Measurements from ENCODE around the gene IL13RA2. TPM values are rescaled to one million over a fixed set of nuclear protein-coding genes. Genes with fewer than 3 reads are reported as not detected.

The IL13RA2 gene
- total and polyA plus RNA-seq, 9 of the 15 experiments (the other 6 are each of a cell fraction or from before 2014, with no cell fraction given): 0.06 to 0.18 (median 0.15) TPM; not detected in 6

DNA sequence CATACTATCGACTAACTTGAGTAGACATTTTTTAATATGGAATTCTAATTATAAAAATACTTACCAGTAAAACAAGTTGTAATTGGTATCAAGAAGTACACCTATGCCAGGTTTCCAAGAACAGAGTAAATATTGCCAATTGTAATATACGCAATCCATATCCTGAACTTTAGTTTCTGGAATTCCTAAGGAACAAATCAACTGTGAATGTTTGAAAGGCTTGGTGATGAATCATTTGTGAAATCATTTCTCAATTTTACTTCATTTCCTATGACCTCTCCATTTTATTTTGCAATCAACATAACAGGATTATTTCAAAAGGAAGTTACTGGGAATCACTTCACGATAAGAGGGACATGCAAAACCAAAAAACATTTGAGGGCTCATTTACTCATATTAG, 3.7 kb downstream of the IL13RA2 start:
- Histone ChIP-seq H3K9me3 (replicated peaks; ENCODE audit: control insufficient read depth, insufficient read depth, low read depth, low read length) (no peaks in the 10 kb centered on the region), H2AFZ (ENCODE audit: low read depth, low read length) (no peak overlapping the region), H3K79me2 (ENCODE audit: control insufficient read depth, insufficient read depth, low read length) (no peaks in the 10 kb centered on the region), H3K27me3 (ENCODE audit: control insufficient read depth in 2 of 2, insufficient read depth in 2 of 2, low read length in 2 of 2) (no peaks in the 10 kb centered on the region), H3K4me3 (no peak overlapping the region), H4K20me1 (replicated peaks; ENCODE audit: control insufficient read depth, insufficient read depth, low read length) (no peaks in the 10 kb centered on the region), H3K36me3 (ENCODE audit: control insufficient read depth, insufficient read depth, low read length) (no peaks in the 10 kb centered on the region), H3K4me1 (replicated peaks in 1 of 2; ENCODE audit: control insufficient read depth in 2 of 2, insufficient read depth in 2 of 2, low read length in 2 of 2) (no peaks in the 10 kb centered on the region), H3K9me1 (ENCODE audit: control insufficient read depth, insufficient read depth, low read length) (no peaks in the 10 kb centered on the region), H3K27ac (ENCODE audit: extremely low read depth, low read depth, low read length) (no peak overlapping the region), H3K9ac (ENCODE audit: insufficient read depth in 1 of 2, low read depth in 2 of 2, low read length in 2 of 2) (no peak overlapping the region), H3K4me2 (ENCODE audit: insufficient read depth, low read length) (no peak overlapping the region)
- no TSS peak for BruUV-seq (replicated peaks)
- in situ Hi-C loops (cut with MboI): no loop called here
- ATAC-seq: no peak
- intact Hi-C loops (cut with micrococcal nuclease): no loop called here
- TF ChIP-seq BRCA1 (IDR thresholded peaks at IDR 0.05) (no peak), BRCA1 (CRISPR knock-in tag; IDR thresholded peaks at IDR 0.05) (no peak), FOSL1 (tag; conservative IDR thresholded peaks at IDR 0.05) (no peak), HCFC1 (IDR thresholded peaks at IDR 0.05; ENCODE audit: low read depth, low read length) (no peak), PHTF2 (CRISPR knock-in tag; IDR thresholded peaks at IDR 0.05) (no peak), DMBX1 (CRISPR knock-in tag; IDR thresholded peaks at IDR 0.05; ENCODE audit: borderline replicate concordance) (no peak), PTRF (tag; IDR thresholded peaks at IDR 0.05) (no peak), CXXC5 (CRISPR knock-in tag; IDR thresholded peaks at IDR 0.05) (no peak), RBM15 (IDR thresholded peaks at IDR 0.05; ENCODE audit: insufficient read depth, low read length) (no peak)
- TF ChIP-seq, protein P1, sequence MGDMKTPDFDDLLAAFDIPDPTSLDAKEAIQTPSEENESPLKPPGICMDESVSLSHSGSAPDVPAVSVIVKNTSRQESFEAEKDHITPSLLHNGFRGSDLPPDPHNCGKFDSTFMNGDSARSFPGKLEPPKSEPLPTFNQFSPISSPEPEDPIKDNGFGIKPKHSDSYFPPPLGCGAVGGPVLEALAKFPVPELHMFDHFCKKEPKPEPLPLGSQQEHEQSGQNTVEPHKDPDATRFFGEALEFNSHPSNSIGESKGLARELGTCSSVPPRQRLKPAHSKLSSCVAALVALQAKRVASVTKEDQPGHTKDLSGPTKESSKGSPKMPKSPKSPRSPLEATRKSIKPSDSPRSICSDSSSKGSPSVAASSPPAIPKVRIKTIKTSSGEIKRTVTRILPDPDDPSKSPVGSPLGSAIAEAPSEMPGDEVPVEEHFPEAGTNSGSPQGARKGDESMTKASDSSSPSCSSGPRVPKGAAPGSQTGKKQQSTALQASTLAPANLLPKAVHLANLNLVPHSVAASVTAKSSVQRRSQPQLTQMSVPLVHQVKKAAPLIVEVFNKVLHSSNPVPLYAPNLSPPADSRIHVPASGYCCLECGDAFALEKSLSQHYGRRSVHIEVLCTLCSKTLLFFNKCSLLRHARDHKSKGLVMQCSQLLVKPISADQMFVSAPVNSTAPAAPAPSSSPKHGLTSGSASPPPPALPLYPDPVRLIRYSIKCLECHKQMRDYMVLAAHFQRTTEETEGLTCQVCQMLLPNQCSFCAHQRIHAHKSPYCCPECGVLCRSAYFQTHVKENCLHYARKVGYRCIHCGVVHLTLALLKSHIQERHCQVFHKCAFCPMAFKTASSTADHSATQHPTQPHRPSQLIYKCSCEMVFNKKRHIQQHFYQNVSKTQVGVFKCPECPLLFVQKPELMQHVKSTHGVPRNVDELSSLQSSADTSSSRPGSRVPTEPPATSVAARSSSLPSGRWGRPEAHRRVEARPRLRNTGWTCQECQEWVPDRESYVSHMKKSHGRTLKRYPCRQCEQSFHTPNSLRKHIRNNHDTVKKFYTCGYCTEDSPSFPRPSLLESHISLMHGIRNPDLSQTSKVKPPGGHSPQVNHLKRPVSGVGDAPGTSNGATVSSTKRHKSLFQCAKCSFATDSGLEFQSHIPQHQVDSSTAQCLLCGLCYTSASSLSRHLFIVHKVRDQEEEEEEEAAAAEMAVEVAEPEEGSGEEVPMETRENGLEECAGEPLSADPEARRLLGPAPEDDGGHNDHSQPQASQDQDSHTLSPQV (IDR thresholded peaks at IDR 0.05): no peak
- TF ChIP-seq, protein P2, sequence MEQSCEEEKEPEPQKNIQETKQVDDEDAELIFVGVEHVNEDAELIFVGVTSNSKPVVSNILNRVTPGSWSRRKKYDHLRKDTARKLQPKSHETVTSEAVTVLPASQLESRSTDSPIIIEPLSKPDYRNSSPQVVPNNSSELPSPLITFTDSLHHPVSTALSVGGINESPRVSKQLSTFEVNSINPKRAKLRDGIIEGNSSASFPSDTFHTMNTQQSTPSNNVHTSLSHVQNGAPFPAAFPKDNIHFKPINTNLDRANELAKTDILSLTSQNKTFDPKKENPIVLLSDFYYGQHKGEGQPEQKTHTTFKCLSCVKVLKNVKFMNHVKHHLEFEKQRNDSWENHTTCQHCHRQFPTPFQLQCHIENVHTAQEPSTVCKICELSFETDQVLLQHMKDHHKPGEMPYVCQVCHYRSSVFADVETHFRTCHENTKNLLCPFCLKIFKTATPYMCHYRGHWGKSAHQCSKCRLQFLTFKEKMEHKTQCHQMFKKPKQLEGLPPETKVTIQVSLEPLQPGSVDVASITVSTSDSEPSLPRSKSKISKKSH (CRISPR knock-in tag; IDR thresholded peaks at IDR 0.05): no peak
- TF ChIP-seq, protein P3, sequence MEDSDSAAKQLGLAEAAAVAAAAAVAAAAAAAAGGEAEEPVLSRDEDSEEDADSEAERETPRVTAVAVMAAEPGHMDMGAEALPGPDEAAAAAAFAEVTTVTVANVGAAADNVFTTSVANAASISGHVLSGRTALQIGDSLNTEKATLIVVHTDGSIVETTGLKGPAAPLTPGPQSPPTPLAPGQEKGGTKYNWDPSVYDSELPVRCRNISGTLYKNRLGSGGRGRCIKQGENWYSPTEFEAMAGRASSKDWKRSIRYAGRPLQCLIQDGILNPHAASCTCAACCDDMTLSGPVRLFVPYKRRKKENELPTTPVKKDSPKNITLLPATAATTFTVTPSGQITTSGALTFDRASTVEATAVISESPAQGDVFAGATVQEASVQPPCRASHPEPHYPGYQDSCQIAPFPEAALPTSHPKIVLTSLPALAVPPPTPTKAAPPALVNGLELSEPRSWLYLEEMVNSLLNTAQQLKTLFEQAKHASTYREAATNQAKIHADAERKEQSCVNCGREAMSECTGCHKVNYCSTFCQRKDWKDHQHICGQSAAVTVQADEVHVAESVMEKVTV (CRISPR knock-in tag; IDR thresholded peaks at IDR 0.05): no peak
- FAIRE-seq: no peak
- WGBS (ENCODE audit: insufficient coverage, low coverage, missing lambda C conversion rate): 0% methylated on average over 3 of the region's 3 CpGs
- CTCF ChIA-PET (ENCODE audit: low intra/inter-chr PET ratio): no interaction called here
- no peak for DNase-seq (ENCODE audit: extremely low read depth in 1 of 4, low spot score in 3 of 4)
- POLR2A ChIA-PET: interaction anchor here (1.0 kb wide), 1 partner anchor 54 kb away, joined by 3 read pairs; no protein-coding TSS in a partner anchor
